ENCODE data around the gene CCL21. TPM values are rescaled to one million over a fixed set of nuclear protein-coding genes. Genes with fewer than 3 reads are reported as not detected.

The CCL21 gene
- total and polyA plus RNA-seq, 2 of the 8 experiments (the other 6 are each of a cell fraction or from before 2014, with no cell fraction given) = not detected

- TF ChIP-seq SIRT6 (IDR thresholded peaks at IDR 0.05; ENCODE audit: low read length) = no peak
- TF ChIP-seq BCL11A (IDR thresholded peaks at IDR 0.05; ENCODE audit: low read depth in 2 of 2, low read length in 2 of 2) = no peak
- no peak for TF ChIP-seq ZNF274 (IDR thresholded peaks at IDR 0.05; ENCODE audit: borderline replicate concordance, extremely low read depth, low read length)
- TF ChIP-seq ASH2L (IDR thresholded peaks at IDR 0.05; ENCODE audit: low read length) = no peak
- TF ChIP-seq CBX8 (IDR thresholded peaks at IDR 0.05; ENCODE audit: borderline replicate concordance, low read depth, low read length) = no peak
- TF ChIP-seq USF2 (IDR thresholded peaks at IDR 0.05; ENCODE audit: low read length) = no peak
- TF ChIP-seq CHD7 (IDR thresholded peaks at IDR 0.05; ENCODE audit: insufficient replicate concordance, low read length) = no peak
Measured at GRCh38 chr9:34693560-34693959, 16.4 kb downstream of the CCL21 start (continued).

All from H1 (cell line).